Kidney epithelial cell (primary cell): Measurements from ENCODE around the gene GALNT3. TPM values are rescaled to one million over a fixed set of nuclear protein-coding genes. Genes with fewer than 3 reads are reported as not detected.

Experiments
- DNase-seq: peaks from one replicate; pipeline ENCODE4 v3.0.0-alpha.2; 2010; ENCODE audit warnings: low read depth
- H3K27me3 ChIP-seq: 2 replicates; pipeline ENCODE4 v1.6.0; 2011; ENCODE audit warnings: low read length; ENCODE audit not compliant: control insufficient read depth, insufficient read depth
- H3K36me3 ChIP-seq: 2 replicates; pipeline ENCODE4 v1.5.1; 2011; ENCODE audit warnings: low read length; ENCODE audit not compliant: control insufficient read depth, insufficient read depth
- H3K4me3 ChIP-seq: 2 replicates; pipeline ENCODE4 v1.5.1; 2011; ENCODE audit warnings: low read depth, mild to moderate bottlenecking, control low read depth, low read length
- total RNA-seq: library from RNA; depleted of rRNA; stranded (reverse); fragments of >200 nt; gene quantifications from 2 replicates; pipeline ENCODE4 v1.2.3, GENCODE V29; 2015
- TF ChIP-seq, protein P1 (sequence below): IDR thresholded peaks from 2 replicates; pipeline ENCODE4 v1.5.1; 2011; ENCODE audit warnings: mild to moderate bottlenecking, moderate library complexity, low read length, control low read depth, inconsistent platforms; ENCODE audit not compliant: insufficient read depth, poor library complexity, severe bottlenecking

Gene GALNT3
- total RNA-seq, 1 donor from 2014 or later, result 22.9 TPM

DNA sequence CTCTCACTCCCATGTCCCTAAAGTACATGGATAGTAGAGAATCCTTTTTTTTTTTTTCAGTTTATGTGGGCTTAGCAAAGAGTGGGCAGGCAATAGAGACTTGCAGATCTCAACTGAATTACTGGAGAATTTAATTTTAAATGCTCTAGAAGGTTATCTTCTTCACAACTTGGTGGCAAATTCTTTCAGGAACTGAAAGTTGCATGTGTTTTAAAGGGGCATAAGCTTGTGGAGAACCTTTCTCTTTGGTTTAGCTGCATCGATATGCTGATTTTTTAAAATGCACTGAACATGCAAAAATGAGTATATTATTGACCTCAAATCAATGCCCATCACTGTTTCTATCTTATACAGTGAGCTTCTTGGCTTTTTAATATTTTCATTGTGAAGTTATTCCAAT is 24.9 kb upstream of the GALNT3 start:
- H3K27me3 ChIP-seq, result no peaks in the 10 kb centered on the region
- H3K4me3 ChIP-seq, result no peak overlapping the region
- TF ChIP-seq, protein P1, sequence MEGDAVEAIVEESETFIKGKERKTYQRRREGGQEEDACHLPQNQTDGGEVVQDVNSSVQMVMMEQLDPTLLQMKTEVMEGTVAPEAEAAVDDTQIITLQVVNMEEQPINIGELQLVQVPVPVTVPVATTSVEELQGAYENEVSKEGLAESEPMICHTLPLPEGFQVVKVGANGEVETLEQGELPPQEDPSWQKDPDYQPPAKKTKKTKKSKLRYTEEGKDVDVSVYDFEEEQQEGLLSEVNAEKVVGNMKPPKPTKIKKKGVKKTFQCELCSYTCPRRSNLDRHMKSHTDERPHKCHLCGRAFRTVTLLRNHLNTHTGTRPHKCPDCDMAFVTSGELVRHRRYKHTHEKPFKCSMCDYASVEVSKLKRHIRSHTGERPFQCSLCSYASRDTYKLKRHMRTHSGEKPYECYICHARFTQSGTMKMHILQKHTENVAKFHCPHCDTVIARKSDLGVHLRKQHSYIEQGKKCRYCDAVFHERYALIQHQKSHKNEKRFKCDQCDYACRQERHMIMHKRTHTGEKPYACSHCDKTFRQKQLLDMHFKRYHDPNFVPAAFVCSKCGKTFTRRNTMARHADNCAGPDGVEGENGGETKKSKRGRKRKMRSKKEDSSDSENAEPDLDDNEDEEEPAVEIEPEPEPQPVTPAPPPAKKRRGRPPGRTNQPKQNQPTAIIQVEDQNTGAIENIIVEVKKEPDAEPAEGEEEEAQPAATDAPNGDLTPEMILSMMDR, result no peak
- DNase-seq, result no peak
- H3K36me3 ChIP-seq, result no peaks in the 10 kb centered on the region

DNA sequence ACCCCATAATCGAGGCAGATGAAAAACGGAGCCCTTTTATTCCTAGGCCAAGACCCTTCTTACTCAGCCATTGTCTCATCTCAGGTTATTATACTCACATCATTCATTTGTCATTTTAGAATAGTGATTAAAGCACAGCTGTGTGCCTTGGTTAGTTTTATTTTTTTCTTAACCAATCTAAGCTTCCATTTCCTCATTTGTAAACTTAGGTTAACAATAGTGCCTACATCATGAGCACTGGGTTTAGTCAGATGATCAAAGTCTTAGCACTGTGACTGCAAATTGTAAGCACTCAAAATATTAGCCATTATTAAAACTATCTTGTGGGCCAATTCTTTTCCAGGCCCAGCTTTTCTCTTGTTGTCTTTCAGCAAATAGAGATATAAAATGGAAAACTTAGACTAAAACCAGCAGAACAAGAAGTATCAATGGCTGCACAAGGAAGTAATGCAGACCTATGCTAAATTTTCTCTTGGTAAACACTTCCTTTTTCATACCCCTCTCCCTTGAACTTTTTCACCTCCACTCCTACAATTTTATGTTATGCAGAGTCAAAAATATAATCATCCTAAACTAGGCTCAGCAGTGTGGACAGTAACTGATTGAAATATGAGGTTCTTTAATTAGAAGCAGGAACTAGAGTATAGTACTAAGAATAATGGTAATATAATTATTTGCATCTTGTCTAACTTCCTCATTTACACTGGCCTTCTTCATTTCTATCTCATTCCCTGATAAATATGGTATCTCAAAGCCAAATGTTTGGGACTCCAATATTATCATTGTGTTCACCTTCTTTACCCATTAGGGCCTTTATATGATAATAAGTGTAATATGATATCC is 21.5 kb upstream of the GALNT3 start:
- H3K4me3 ChIP-seq, result no peak overlapping the region
- no peaks in the 10 kb centered on the region for H3K36me3 ChIP-seq
- no peaks in the 10 kb centered on the region for H3K27me3 ChIP-seq
- TF ChIP-seq, protein P1, result no peak
- no peak for DNase-seq

DNA sequence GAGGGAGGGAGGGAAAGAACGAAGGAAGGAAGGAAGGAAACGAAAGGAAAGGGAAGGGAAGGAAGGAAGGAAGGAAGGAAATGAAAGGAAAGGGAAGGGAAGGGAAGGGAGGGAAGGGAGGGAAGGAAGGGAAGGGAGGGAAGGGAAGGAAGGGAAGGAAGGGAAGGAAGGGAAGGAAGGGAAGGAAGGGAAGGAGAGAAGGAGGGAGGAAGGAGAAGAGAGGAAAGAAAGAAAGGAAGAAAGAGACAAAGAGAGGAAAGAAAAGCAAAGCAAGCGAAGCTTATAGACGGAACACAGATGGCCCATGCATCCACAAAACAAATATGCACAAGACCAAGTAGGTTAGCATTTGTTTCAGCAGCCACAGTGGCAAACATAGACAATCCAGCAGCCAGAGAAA is 20.4 kb upstream of the GALNT3 start:
- Histone ChIP-seq H3K4me3 (no peak overlapping the region), H3K36me3 (no peaks in the 10 kb centered on the region), H3K27me3 (no peaks in the 10 kb centered on the region)
- no peak for DNase-seq
- TF ChIP-seq, protein P1, result no peak

DNA sequence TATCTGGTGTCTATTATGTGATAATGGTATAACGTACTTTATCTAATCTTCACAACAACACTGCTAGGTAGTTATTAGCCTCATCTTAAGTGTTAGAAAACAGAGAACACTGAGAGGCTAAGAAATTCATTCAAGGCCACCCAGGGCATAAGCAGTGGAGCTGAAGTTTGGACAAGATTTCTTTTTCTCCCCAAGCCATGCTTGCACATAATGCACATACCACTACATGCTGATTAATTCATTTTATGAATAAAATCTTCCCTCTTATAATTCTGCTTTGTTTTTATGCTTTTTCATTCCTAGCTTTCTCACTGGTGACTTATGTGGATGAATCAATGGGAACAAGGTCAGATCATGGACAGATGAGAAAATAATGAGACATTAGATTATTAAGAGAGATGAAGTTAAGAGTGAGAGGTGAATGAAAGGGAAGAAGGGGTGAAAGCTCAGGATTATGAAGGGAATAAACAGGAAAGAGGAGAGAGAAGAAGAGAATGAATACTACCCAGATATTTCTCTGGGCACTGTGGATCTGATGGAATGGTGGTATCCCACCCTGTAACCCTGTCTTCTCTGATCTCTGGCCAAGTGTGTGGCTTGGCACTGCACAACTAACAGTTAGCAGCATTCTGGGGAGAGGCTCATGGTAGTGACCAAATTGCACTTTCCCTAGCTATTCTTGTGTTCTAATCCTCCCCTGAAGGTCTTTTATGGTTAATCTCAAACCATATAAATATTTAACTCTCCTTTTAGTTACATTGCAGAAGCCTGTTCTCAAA is 17.7 kb upstream of the GALNT3 start:
- H3K27me3 ChIP-seq, result no peaks in the 10 kb centered on the region
- no peaks in the 10 kb centered on the region for H3K36me3 ChIP-seq
- H3K4me3 ChIP-seq, result no peak overlapping the region
- TF ChIP-seq, protein P1, result no peak
- DNase-seq, result no peak

DNA sequence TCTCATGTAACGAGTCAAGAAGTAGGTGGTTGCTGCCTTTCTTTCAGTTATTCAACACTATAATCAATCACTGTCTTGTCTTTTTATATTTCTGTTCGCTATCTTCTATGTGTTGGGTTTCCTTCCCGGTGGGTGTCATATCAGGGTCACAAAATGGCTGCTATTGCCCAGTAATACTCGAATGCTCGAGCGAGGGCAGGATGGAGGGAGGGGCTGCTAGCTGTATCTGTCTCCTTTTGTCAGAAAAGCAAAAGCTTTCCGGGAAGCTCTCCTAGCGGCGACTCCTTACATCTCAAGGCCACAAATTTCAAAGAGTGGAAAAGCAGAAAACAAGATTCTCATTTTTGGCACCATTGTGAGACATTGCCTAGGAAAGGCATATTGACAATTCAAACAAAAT is 16.4 kb upstream of the GALNT3 start:
- TF ChIP-seq, protein P1, result no peak
- no peak for DNase-seq
- Histone ChIP-seq H3K27me3 (no peaks in the 10 kb centered on the region), H3K4me3 (no peak overlapping the region), H3K36me3 (no peaks in the 10 kb centered on the region)

DNA sequence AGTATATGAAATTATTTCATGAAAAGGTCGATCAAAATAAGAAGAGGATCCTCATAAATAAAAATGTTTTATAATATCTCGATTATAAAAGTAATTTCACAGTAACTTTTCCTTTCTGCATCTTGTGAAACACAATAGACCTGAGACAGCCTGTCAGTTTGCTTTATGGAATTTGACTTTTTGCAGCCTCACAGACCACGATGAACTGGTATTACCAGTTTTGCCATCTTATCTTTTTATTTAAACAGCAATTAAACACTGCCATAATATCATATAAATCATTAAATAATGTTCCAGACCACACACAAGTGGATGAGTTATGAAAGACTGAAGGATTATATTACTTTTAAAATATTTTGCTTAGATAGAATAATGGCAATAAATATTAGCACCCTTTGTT is 10.7 kb upstream of the GALNT3 start:
- TF ChIP-seq, protein P1, result no peak
- DNase-seq, result no peak
- no peaks in the 10 kb centered on the region for H3K27me3 ChIP-seq
- H3K4me3 ChIP-seq, result no peak overlapping the region
- no peaks in the 10 kb centered on the region for H3K36me3 ChIP-seq
